Neuronal stem cell (in vitro differentiated cells): ENCODE measurements around the gene TIMM50.

Experiments
- DNase-seq: peaks from one replicate; pipeline ENCODE4 v3.0.0-alpha.2; 2013; ENCODE audit warnings: low spot score
- H2AFZ ChIP-seq: one replicate; pipeline ENCODE4 v1.6.1; 2013; ENCODE audit warnings: mild to moderate bottlenecking, low read length, inconsistent platforms
- H2AK5ac ChIP-seq: 2 replicates; pipeline ENCODE4 v1.6.1; 2013; ENCODE audit warnings: low read depth, mild to moderate bottlenecking, inconsistent platforms, low read length, moderate library complexity, mixed read lengths
- H2BK120ac ChIP-seq: 2 replicates; pipeline ENCODE4 v1.6.1; 2013; ENCODE audit warnings: low read depth, mild to moderate bottlenecking, inconsistent platforms, low read length, moderate library complexity, mixed read lengths
- H2BK12ac ChIP-seq: one replicate; pipeline ENCODE4 v1.6.1; 2013; ENCODE audit warnings: low read length, inconsistent platforms
- H2BK15ac ChIP-seq: 2 replicates; pipeline ENCODE4 v1.6.1; 2013; ENCODE audit warnings: mild to moderate bottlenecking, low read length, inconsistent platforms, mixed read lengths
- H2BK5ac ChIP-seq: one replicate; pipeline ENCODE4 v1.6.1; 2013; ENCODE audit warnings: inconsistent platforms, mild to moderate bottlenecking, low read length, moderate library complexity
- H3K14ac ChIP-seq: one replicate; pipeline ENCODE4 v1.6.1; 2013; ENCODE audit warnings: low read length, inconsistent platforms
- H3K18ac ChIP-seq: 2 replicates; pipeline ENCODE4 v1.6.1; 2013; ENCODE audit warnings: low read length, inconsistent platforms
- H3K23ac ChIP-seq: 2 replicates; pipeline ENCODE4 v1.6.1; 2013; ENCODE audit warnings: low read depth, mild to moderate bottlenecking, mixed read lengths, low read length, inconsistent platforms; ENCODE audit not compliant: poor library complexity
- H3K27ac ChIP-seq: replicated peaks from 3 replicates; pipeline ENCODE4 v1.5.1; 2013; ENCODE audit warnings: low read length, inconsistent platforms
- H3K27me3 ChIP-seq, 3 experiments: 2 replicates each; pipeline ENCODE4 v1.6.1; 2013; ENCODE audit warnings: low read length in 3 of 3, mild to moderate bottlenecking in 2 of 3, inconsistent platforms in 1 of 3, low read depth in 1 of 3, mixed read lengths in 1 of 3, moderate library complexity in 1 of 3; ENCODE audit not compliant: control insufficient read depth in 3 of 3, insufficient read depth in 3 of 3
- H3K36me3 ChIP-seq, 2 donors: replicated peaks in 1 of 2; 2 replicates each; pipeline ENCODE4 v1.6.1; 2013; ENCODE audit warnings: low read length in 2 of 2; ENCODE audit not compliant: control insufficient read depth in 2 of 2, insufficient read depth in 2 of 2
- H3K4ac ChIP-seq: 2 replicates; pipeline ENCODE4 v1.6.1; 2013; ENCODE audit warnings: inconsistent platforms, mild to moderate bottlenecking, low read length, moderate library complexity
- H3K4me1 ChIP-seq, 2 donors: 1 replicate in 1 of 2; 2 replicates in 1 of 2; pipeline ENCODE4 v1.6.1; 2013; ENCODE audit warnings: low read length in 2 of 2, low read depth in 1 of 2; ENCODE audit not compliant: control insufficient read depth in 2 of 2, insufficient read depth in 1 of 2
- H3K4me2 ChIP-seq: one replicate; pipeline ENCODE4 v1.6.1; 2013; ENCODE audit warnings: mild to moderate bottlenecking, low read length, inconsistent platforms; ENCODE audit not compliant: insufficient read depth, poor library complexity, severe bottlenecking
- H3K4me3 ChIP-seq, 2 donors: 2 replicates each; pipeline ENCODE4 v1.5.1; 2013; ENCODE audit warnings: low read length in 2 of 2, mild to moderate bottlenecking in 2 of 2, inconsistent platforms in 1 of 2, moderate library complexity in 1 of 2
- H3K79me1 ChIP-seq: one replicate; pipeline ENCODE4 v1.6.1; 2013; ENCODE audit warnings: low read depth, mild to moderate bottlenecking, inconsistent platforms, low read length, moderate library complexity
- H3K9ac ChIP-seq: one replicate; pipeline ENCODE4 v1.6.1; 2013; ENCODE audit warnings: mild to moderate bottlenecking, low read depth, low read length, inconsistent platforms; ENCODE audit not compliant: poor library complexity
- H3K9me3 ChIP-seq, 2 donors: replicated peaks in 1 of 2; 2 replicates each; pipeline versions ENCODE3 to v1.6.1; 2013; ENCODE audit warnings: low read length in 2 of 2, mild to moderate bottlenecking in 2 of 2, inconsistent platforms in 1 of 2, low read depth in 1 of 2, mixed read lengths in 1 of 2, moderate library complexity in 1 of 2; ENCODE audit not compliant: control insufficient read depth in 2 of 2, insufficient read depth in 1 of 2
- H4K8ac ChIP-seq: one replicate; pipeline ENCODE4 v1.6.1; 2013; ENCODE audit warnings: low read depth, mild to moderate bottlenecking, inconsistent platforms, low read length, moderate library complexity
- H4K91ac ChIP-seq: one replicate; pipeline ENCODE4 v1.6.1; 2013; ENCODE audit warnings: low read length, low read depth, mild to moderate bottlenecking, inconsistent platforms; ENCODE audit not compliant: poor library complexity
- WGBS, 2 donors: extraction: QIAGEN DNeasy Blood & Tissue Kit; methylation state at CpG; one replicate each; pipeline ENCODE4 v1.1.7; 2013; ENCODE audit warnings: missing lambda C conversion rate in 2 of 2, mixed read lengths in 1 of 2; ENCODE audit not compliant: insufficient read length in 2 of 2, insufficient replicate concordance in 1 of 2; ENCODE audit errors: extremely low coverage in 2 of 2; 5-methylcytosine and 5-hydroxymethylcytosine counted together

Gene TIMM50

DNA sequence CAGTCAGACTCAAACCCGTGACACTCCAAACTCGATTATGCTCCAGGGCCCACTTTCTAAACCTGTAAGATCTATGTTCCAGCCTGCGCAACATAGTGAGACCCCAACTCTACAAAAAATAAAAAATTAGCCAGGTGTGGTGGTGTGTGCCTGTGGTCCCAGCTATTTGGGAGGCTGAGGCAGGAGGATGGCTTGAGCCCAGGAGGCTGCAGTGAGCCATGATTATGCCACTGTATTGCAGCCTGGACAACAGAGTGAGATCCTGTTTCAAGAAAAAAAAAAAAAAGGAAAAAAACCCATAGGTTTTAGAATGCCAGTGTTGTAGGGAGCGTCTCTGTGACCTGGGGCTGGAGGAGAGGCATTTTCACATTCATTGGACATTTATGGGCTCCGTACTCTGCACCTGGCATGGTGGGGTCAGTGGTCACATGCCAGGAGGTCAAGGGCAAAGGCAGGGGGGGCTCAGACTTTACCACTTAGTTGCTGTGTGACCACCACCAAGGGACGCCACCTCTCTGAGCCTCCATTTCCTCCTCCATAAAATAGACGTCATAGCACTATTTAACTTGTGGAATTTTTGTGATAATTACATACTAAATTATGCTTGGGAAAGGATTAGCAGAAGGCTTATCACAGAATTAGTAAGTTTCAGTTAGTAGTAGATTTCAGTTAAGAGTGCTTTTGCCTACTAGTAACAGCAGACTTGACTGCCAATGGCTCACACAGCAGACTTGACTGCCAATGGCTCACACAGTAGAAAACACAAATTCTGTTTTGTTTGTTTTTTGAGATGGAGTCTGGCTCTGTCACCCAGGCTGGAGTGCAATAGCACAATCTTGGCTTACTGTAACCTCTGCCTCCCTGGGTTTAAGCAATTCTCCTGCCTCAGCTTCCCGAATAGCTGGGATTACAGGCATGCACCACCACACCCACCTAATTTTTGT is 40.2 kb downstream of the TIMM50 start:
- Histone ChIP-seq H3K27me3 (peaks cover 0 to 6% (median 5%) of the 10 kb centered on the region in 3 experiments), H3K9me3 (peaks cover 0 to 2% of the 10 kb centered on the region in 2 donors), H3K36me3 (peaks cover 0 to 19% of the 10 kb centered on the region in 2 donors), H3K79me1 (no peaks in the 10 kb centered on the region), H3K4me1 (peaks cover 3 to 5% of the 10 kb centered on the region in 2 donors), H2BK120ac (no peak overlapping the region), H3K27ac (no peak overlapping the region), H2AK5ac (no peak overlapping the region), H3K4me3 (no peak overlapping the region), H2AFZ (no peak overlapping the region), H4K91ac (no peak overlapping the region), H2BK12ac (no peak overlapping the region), H4K8ac (no peak overlapping the region), H3K4me2 (no peak overlapping the region), H2BK5ac (no peak overlapping the region), H3K4ac (no peak overlapping the region), H3K18ac (no peak overlapping the region), H3K14ac (no peak overlapping the region), H2BK15ac (no peak overlapping the region), H3K9ac (no peak overlapping the region), H3K23ac (no peak overlapping the region)
- DNase-seq, result no peak
- no CpG with 5 or more reads among the region's 8 CpGs for WGBS, 2 donors

DNA sequence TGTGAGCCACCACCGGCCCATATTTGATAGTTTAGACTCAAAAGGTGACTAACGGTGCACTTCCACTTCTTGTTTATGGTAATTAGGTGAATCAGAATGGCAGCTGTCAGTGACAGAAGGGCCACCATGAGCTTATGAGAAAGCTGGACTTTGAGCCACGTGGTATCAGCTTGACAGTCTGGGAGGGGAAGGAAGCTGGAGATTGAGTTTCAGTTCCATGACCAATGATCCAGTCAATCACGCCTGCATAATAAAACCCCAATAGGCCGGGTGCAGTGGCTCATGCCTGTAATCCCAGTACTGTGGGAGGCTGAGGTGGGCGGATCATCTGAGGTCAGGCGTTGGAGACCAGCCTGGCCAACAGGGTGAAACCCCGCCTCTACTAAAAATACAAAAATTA is 43.9 kb downstream of the TIMM50 start:
- no peak for DNase-seq

GRCh38 chr19:39525205-39525604 is 44.6 kb downstream of the TIMM50 start:
- Histone ChIP-seq H3K27ac (no peak overlapping the region), H3K36me3 (peaks cover 0 to 27% of the 10 kb centered on the region in 2 donors)

More for the DNA sequence above, 43.9 kb downstream of the TIMM50 start:
- no peak overlapping the region for H3K23ac ChIP-seq
- H2BK5ac ChIP-seq, result no peak overlapping the region
- no peak overlapping the region for H2BK120ac ChIP-seq
- H4K91ac ChIP-seq, result no peak overlapping the region
- no CpG with 5 or more reads among the region's 8 CpGs for WGBS, 2 donors
- no peak overlapping the region for H3K4me2 ChIP-seq
- H3K18ac ChIP-seq, result no peak overlapping the region
- peaks cover 1% of the 10 kb centered on the region for H3K79me1 ChIP-seq
- no peaks in the 10 kb centered on the region for H3K27me3 ChIP-seq
- peaks cover 0 to 3% of the 10 kb centered on the region in 2 donors for H3K4me1 ChIP-seq
- no peak overlapping the region for H2AK5ac ChIP-seq
- no peak overlapping the region for H3K14ac ChIP-seq
- H4K8ac ChIP-seq, result no peak overlapping the region
- H3K9ac ChIP-seq, result no peak overlapping the region
- no peak overlapping the region for H3K4ac ChIP-seq
- no peak overlapping the region for H2BK15ac ChIP-seq
- no peak overlapping the region for H3K4me3 ChIP-seq
- no peak overlapping the region for H2AFZ ChIP-seq
- peaks cover 0 to 21% of the 10 kb centered on the region in 2 donors for H3K36me3 ChIP-seq
- H3K9me3 ChIP-seq, result no peaks in the 10 kb centered on the region
- no peak overlapping the region for H3K27ac ChIP-seq
- H2BK12ac ChIP-seq, result no peak overlapping the region

DNA sequence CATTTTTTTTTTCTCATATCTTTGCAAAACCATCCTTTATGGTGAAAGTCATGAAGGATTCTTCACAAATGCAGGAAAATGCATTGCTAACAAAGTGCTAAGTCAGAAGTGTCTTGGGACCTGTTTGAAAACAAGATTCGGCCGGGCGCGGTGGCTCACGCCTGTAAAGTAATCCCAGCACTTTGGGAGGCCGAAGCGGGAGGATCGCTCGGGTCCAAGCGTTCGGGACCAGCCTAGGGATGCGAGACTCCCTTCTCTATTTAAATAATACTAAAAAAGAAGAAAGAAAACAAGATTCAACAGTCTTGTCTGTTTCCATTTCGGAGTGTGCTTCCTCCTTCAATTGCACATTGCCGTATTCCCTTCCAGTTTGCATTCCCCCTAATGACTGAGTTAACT is 51.2 kb downstream of the TIMM50 start:
- Histone ChIP-seq H2BK15ac (no peak overlapping the region), H3K14ac (no peak overlapping the region), H3K9me3 (peaks cover 0 to 4% of the 10 kb centered on the region in 2 donors), H3K27ac (no peak overlapping the region), H3K4me3 (peak overlapping the region; percentile 79 to 96), H2BK5ac (no peak overlapping the region), H3K27me3 (no peaks in the 10 kb centered on the region), H4K91ac (no peak overlapping the region), H3K79me1 (peaks cover 3% of the 10 kb centered on the region), H2AK5ac (no peak overlapping the region), H3K4me1 (no peaks in the 10 kb centered on the region), H3K9ac (peak overlapping the region; percentile 87), H3K4ac (no peak overlapping the region), H2BK12ac (no peak overlapping the region), H3K4me2 (peak overlapping the region; percentile 59), H3K18ac (no peak overlapping the region), H3K36me3 (peaks cover 0 to 19% of the 10 kb centered on the region in 2 donors), H2BK120ac (no peak overlapping the region), H4K8ac (no peak overlapping the region), H2AFZ (peak overlapping the region; percentile 90), H3K23ac (no peak overlapping the region)
- whole genome bisulfite sequencing, 2 donors, result no CpG with 5 or more reads among the region's 14 CpGs
- no peak for DNase-seq

More at GRCh38 chr19:39525205-39525604, 44.6 kb downstream of the TIMM50 start:
- Histone ChIP-seq H3K4me1 (no peaks in the 10 kb centered on the region), H2BK5ac (no peak overlapping the region), H4K8ac (no peak overlapping the region), H3K9me3 (no peaks in the 10 kb centered on the region), H3K27me3 (no peaks in the 10 kb centered on the region), H3K23ac (no peak overlapping the region), H4K91ac (no peak overlapping the region), H2BK12ac (no peak overlapping the region), H3K9ac (no peak overlapping the region), H3K4ac (no peak overlapping the region), H2BK15ac (no peak overlapping the region), H2AK5ac (no peak overlapping the region), H3K18ac (no peak overlapping the region), H3K4me3 (no peak overlapping the region), H3K79me1 (peaks cover 1% of the 10 kb centered on the region), H2BK120ac (no peak overlapping the region), H2AFZ (no peak overlapping the region), H3K4me2 (no peak overlapping the region), H3K14ac (no peak overlapping the region)
- WGBS, 2 donors, result no CpG with 5 or more reads among the region's 3 CpGs
- no peak for DNase-seq
